OCI-LY3 (cell line): ENCODE data around the gene MXRA8.
"Not testable (repeated sequence)": the region's sequence is repeated elsewhere in the genome, so short reads cannot be mapped to it uniquely, and the experiment has no call there.

Source experiments
- EZH2phosphoT487 ChIP-seq: fragments of 200-600 bp; shearing (Covaris generic); IDR thresholded peaks from 2 replicates; pipeline ENCODE4 v1.6.1; 2018; ENCODE audit warnings: antibody characterized with exemption, mixed run types, low read depth
- TF ChIP-seq, protein P1 (sequence below): fragments of 200-600, 300-600 bp; sonication (generic); IDR thresholded peaks from 2 replicates; pipeline ENCODE4 v1.5.1; 2014; ENCODE audit warnings: antibody characterized with exemption, low read length, low read depth

DNA sequence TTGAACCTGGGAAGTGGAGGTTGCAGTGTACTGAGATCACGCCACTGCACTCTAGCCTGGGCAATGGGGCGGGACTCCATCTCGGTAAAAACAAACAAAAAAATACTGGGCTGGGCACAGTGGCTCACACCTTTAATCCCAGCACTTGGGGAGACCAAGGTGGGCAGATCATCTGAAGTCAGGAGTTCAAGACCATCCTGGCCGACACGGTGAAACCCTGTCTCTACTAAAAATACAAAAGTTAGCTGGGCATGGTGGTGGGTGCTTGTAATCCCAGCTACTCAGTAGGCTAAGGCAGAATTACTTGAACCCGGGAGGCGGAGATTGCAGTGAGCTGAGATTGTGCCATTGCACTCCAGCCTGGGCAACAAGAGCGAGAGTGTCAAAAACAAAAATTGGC, 42.2 kb downstream of the MXRA8 start:
- TF ChIP-seq, protein P1, sequence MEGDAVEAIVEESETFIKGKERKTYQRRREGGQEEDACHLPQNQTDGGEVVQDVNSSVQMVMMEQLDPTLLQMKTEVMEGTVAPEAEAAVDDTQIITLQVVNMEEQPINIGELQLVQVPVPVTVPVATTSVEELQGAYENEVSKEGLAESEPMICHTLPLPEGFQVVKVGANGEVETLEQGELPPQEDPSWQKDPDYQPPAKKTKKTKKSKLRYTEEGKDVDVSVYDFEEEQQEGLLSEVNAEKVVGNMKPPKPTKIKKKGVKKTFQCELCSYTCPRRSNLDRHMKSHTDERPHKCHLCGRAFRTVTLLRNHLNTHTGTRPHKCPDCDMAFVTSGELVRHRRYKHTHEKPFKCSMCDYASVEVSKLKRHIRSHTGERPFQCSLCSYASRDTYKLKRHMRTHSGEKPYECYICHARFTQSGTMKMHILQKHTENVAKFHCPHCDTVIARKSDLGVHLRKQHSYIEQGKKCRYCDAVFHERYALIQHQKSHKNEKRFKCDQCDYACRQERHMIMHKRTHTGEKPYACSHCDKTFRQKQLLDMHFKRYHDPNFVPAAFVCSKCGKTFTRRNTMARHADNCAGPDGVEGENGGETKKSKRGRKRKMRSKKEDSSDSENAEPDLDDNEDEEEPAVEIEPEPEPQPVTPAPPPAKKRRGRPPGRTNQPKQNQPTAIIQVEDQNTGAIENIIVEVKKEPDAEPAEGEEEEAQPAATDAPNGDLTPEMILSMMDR = not testable (repeated sequence)
- TF ChIP-seq EZH2phosphoT487 = not testable (repeated sequence)
